Measurements from ENCODE around the gene CRISP1. TPM values are rescaled to one million over a fixed set of nuclear protein-coding genes. Genes with fewer than 3 reads are reported as not detected.

The CRISP1 gene
- polyA plus RNA-seq, 1 of the 3 experiments (the other 2 are of a cell fraction), result not detected

DNA sequence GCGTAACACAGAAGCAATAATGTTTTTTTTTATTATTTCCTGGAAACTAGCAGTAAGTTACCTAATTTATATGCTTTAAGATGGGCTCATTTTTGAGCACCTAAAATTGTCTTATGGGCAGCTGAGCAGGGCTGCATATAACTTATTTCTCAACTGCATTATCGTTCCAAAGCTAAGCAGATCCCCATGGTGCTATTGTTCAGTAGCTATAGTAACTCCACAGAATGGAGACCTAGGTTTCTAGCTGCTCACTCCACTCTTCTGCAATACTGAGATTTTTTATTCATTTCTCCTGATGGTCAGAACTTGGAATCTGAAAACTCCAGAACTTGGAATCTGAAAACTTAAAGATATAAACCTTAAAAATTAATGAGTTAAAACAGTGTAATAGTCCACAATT is 18.7 kb downstream of the CRISP1 start:
- 5% methylated on average over 2 of the region's 2 CpGs for WGBS (ENCODE audit: low lambda C conversion rate)
- TF ChIP-seq NRF1 (IDR thresholded peaks at IDR 0.05; ENCODE audit: low read depth, low read length) (no peak), YY1 (IDR thresholded peaks at IDR 0.05; ENCODE audit: low read depth) (no peak), FOSL2 (IDR thresholded peaks at IDR 0.05; ENCODE audit: borderline replicate concordance, low read depth) (no peak), POLR2AphosphoS5 (IDR thresholded peaks at IDR 0.05; ENCODE audit: low read depth, low read length) (no peak), FOXM1 (IDR thresholded peaks at IDR 0.05; ENCODE audit: low read depth) (no peak), EP300 (IDR thresholded peaks at IDR 0.05; ENCODE audit: borderline replicate concordance in 1 of 2, low read depth in 1 of 2, low read length in 1 of 2) (no peak), GABPA (IDR thresholded peaks at IDR 0.05; ENCODE audit: low read depth) (no peak)
- CTCF ChIA-PET, result interaction anchor here (0.7 to 0.8 kb wide), 2 partner anchors 15 to 274 kb away, joined by 3 to 4 read pairs; no protein-coding TSS in a partner anchor

DNA sequence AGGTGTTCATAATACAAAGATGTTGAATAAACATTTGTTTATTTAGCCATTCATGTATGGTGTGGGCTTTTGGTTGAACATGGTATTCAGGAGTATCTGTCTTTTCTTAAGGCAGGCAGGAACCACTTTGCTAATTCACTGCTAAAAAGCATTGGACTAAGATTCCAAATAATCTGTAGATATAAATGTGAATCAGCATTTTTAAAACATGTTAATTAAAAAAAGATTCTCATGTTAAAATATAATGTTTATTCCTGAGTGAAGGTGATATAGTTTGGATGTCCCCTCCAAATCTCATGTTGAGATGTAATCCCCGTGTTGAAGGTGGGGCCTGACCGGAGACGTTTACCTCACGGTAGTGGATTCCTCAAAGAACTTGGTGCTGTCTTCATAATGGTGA is 19.3 kb downstream of the CRISP1 start:
- WGBS (ENCODE audit: low lambda C conversion rate), result 39% methylated on average over 4 of the region's 4 CpGs
- H3K9me3 ChIP-seq, result no peaks in the 10 kb centered on the region
- DNase-seq, result no peak
- H3K4me1 ChIP-seq (ENCODE audit: control insufficient read depth in 1 of 2, insufficient read depth in 2 of 2, low read depth in 1 of 2, low read length in 1 of 2), result no peaks in the 10 kb centered on the region
- H3K36me3 ChIP-seq (replicated peaks in 1 of 2; ENCODE audit: control insufficient read depth in 1 of 2, insufficient read depth in 2 of 2, low read length in 1 of 2), result no peaks in the 10 kb centered on the region
- POLR2A ChIA-PET, result no interaction called here
- TF ChIP-seq, protein P1, sequence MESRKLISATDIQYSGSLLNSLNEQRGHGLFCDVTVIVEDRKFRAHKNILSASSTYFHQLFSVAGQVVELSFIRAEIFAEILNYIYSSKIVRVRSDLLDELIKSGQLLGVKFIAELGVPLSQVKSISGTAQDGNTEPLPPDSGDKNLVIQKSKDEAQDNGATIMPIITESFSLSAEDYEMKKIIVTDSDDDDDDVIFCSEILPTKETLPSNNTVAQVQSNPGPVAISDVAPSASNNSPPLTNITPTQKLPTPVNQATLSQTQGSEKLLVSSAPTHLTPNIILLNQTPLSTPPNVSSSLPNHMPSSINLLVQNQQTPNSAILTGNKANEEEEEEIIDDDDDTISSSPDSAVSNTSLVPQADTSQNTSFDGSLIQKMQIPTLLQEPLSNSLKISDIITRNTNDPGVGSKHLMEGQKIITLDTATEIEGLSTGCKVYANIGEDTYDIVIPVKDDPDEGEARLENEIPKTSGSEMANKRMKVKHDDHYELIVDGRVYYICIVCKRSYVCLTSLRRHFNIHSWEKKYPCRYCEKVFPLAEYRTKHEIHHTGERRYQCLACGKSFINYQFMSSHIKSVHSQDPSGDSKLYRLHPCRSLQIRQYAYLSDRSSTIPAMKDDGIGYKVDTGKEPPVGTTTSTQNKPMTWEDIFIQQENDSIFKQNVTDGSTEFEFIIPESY (IDR thresholded peaks at IDR 0.05; ENCODE audit: borderline replicate concordance, low read depth), result no peak
- TF ChIP-seq, protein P2, sequence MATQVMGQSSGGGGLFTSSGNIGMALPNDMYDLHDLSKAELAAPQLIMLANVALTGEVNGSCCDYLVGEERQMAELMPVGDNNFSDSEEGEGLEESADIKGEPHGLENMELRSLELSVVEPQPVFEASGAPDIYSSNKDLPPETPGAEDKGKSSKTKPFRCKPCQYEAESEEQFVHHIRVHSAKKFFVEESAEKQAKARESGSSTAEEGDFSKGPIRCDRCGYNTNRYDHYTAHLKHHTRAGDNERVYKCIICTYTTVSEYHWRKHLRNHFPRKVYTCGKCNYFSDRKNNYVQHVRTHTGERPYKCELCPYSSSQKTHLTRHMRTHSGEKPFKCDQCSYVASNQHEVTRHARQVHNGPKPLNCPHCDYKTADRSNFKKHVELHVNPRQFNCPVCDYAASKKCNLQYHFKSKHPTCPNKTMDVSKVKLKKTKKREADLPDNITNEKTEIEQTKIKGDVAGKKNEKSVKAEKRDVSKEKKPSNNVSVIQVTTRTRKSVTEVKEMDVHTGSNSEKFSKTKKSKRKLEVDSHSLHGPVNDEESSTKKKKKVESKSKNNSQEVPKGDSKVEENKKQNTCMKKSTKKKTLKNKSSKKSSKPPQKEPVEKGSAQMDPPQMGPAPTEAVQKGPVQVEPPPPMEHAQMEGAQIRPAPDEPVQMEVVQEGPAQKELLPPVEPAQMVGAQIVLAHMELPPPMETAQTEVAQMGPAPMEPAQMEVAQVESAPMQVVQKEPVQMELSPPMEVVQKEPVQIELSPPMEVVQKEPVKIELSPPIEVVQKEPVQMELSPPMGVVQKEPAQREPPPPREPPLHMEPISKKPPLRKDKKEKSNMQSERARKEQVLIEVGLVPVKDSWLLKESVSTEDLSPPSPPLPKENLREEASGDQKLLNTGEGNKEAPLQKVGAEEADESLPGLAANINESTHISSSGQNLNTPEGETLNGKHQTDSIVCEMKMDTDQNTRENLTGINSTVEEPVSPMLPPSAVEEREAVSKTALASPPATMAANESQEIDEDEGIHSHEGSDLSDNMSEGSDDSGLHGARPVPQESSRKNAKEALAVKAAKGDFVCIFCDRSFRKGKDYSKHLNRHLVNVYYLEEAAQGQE (IDR thresholded peaks at IDR 0.05; ENCODE audit: low read depth, low read length), result no peak
- TF ChIP-seq ELF1 (IDR thresholded peaks at IDR 0.05), result no peak
- no peak for TF ChIP-seq CHD2 (IDR thresholded peaks at IDR 0.05; ENCODE audit: low read length, partially characterized antibody)
- no peak for TF ChIP-seq FOXM1 (IDR thresholded peaks at IDR 0.05; ENCODE audit: low read depth)
- TF ChIP-seq POLR2AphosphoS5 (IDR thresholded peaks at IDR 0.05; ENCODE audit: low read depth, low read length), result no peak
- TF ChIP-seq, protein P3, sequence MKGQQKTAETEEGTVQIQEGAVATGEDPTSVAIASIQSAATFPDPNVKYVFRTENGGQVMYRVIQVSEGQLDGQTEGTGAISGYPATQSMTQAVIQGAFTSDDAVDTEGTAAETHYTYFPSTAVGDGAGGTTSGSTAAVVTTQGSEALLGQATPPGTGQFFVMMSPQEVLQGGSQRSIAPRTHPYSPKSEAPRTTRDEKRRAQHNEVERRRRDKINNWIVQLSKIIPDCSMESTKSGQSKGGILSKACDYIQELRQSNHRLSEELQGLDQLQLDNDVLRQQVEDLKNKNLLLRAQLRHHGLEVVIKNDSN (IDR thresholded peaks at IDR 0.05; ENCODE audit: borderline replicate concordance, low read depth), result no peak
- TF ChIP-seq, protein P4, sequence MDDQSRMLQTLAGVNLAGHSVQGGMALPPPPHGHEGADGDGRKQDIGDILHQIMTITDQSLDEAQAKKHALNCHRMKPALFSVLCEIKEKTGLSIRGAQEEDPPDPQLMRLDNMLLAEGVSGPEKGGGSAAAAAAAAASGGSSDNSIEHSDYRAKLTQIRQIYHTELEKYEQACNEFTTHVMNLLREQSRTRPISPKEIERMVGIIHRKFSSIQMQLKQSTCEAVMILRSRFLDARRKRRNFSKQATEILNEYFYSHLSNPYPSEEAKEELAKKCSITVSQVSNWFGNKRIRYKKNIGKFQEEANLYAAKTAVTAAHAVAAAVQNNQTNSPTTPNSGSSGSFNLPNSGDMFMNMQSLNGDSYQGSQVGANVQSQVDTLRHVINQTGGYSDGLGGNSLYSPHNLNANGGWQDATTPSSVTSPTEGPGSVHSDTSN (IDR thresholded peaks at IDR 0.05), result no peak
- no peak for TF ChIP-seq GATA2 (CRISPR knock-in tag; IDR thresholded peaks at IDR 0.05)
- TF ChIP-seq GABPA (IDR thresholded peaks at IDR 0.05; ENCODE audit: low read depth), result no peak
- H3K79me2 ChIP-seq (ENCODE audit: insufficient read depth), result no peaks in the 10 kb centered on the region
- no peak overlapping the region for H2AFZ ChIP-seq (ENCODE audit: low read depth)
- no peaks in the 10 kb centered on the region for H3K9me2 ChIP-seq
- H3K9ac ChIP-seq, result no peak overlapping the region
- no peaks in the 10 kb centered on the region for H3F3A ChIP-seq (replicated peaks; ENCODE audit: insufficient read depth)
- CTCF ChIA-PET, result no interaction called here
- no peak overlapping the region for H3K4me2 ChIP-seq
- no peak overlapping the region for H3K27ac ChIP-seq (ENCODE audit: low read depth in 2 of 2, low read length in 1 of 2)
- H4K20me1 ChIP-seq (ENCODE audit: insufficient read depth), result no peaks in the 10 kb centered on the region
- 0 out of 2 replicates have a peak, but pooled peaks cover 5% of the 10 kb centered on the region for H3K27me3 ChIP-seq (ENCODE audit: insufficient read depth)
- H3K4me3 ChIP-seq (ENCODE audit: low read depth in 2 of 2, low read length in 1 of 2), result no peak overlapping the region

More for the DNA sequence above, 18.7 kb downstream of the CRISP1 start:
- no peak for DNase-seq
- Histone ChIP-seq H3K4me1 (ENCODE audit: control insufficient read depth in 1 of 2, insufficient read depth in 2 of 2, low read depth in 1 of 2, low read length in 1 of 2) (no peaks in the 10 kb centered on the region), H3K9ac (no peak overlapping the region), H2AFZ (ENCODE audit: low read depth) (no peak overlapping the region), H3K9me2 (no peaks in the 10 kb centered on the region), H3K36me3 (replicated peaks in 1 of 2; ENCODE audit: control insufficient read depth in 1 of 2, insufficient read depth in 2 of 2, low read length in 1 of 2) (no peaks in the 10 kb centered on the region), H3K9me3 (no peaks in the 10 kb centered on the region), H3K27ac (ENCODE audit: low read depth in 2 of 2, low read length in 1 of 2) (no peak overlapping the region), H3K27me3 (ENCODE audit: insufficient read depth) (0 out of 2 replicates have a peak, but pooled peaks cover 5% of the 10 kb centered on the region), H3K79me2 (ENCODE audit: insufficient read depth) (no peaks in the 10 kb centered on the region), H3F3A (replicated peaks; ENCODE audit: insufficient read depth) (no peaks in the 10 kb centered on the region), H4K20me1 (ENCODE audit: insufficient read depth) (no peaks in the 10 kb centered on the region), H3K4me2 (no peak overlapping the region), H3K4me3 (ENCODE audit: low read depth in 2 of 2, low read length in 1 of 2) (no peak overlapping the region)
- POLR2A ChIA-PET, result no interaction called here
